ENCODE data around the gene DTX1.

DTX1 gene

GRCh38 chr12:113051759-113052158, 4.8 kb upstream of the DTX1 start:
- in situ Hi-C loops (cut with HindIII; ENCODE audit: low sequenced_read_pairs) = no loop called here
- no peak for TF ChIP-seq CTCF (IDR thresholded peaks at IDR 0.05; ENCODE audit: low read depth, low read length)
- H3K4me3 ChIP-seq (ENCODE audit: low read depth, low read length) = no peak overlapping the region

GRCh38 chr12:113052326-113052725, 4.2 kb upstream of the DTX1 start:
- H3K4me3 ChIP-seq (ENCODE audit: low read depth, low read length) = no peak overlapping the region
- no peak for TF ChIP-seq CTCF (IDR thresholded peaks at IDR 0.05; ENCODE audit: low read depth, low read length)
- in situ Hi-C loops (cut with HindIII; ENCODE audit: low sequenced_read_pairs) = no loop called here
- no peak for DNase-seq (ENCODE audit: low read depth, low spot score)

More at GRCh38 chr12:113051759-113052158, 4.8 kb upstream of the DTX1 start:
- DNase-seq (ENCODE audit: low read depth, low spot score) = no peak

GRCh38 chr12:113054948-113055486, 1.5 kb upstream of the DTX1 start:
- no peak overlapping the region for H3K4me3 ChIP-seq (ENCODE audit: low read depth, low read length)
- DNase-seq (ENCODE audit: low read depth, low spot score) = no peak
- in situ Hi-C loops (cut with HindIII; ENCODE audit: low sequenced_read_pairs) = no loop called here
- no peak for TF ChIP-seq CTCF (IDR thresholded peaks at IDR 0.05; ENCODE audit: low read depth, low read length)

- no peak for DNase-seq (ENCODE audit: low read depth, low spot score)
- no peak overlapping the region for H3K4me3 ChIP-seq (ENCODE audit: low read depth, low read length)
- no peak for TF ChIP-seq CTCF (IDR thresholded peaks at IDR 0.05; ENCODE audit: low read depth, low read length)
- in situ Hi-C loops (cut with HindIII; ENCODE audit: low sequenced_read_pairs) = no loop called here
Measured at GRCh38 chr12:113055594-113056380, 743 bp upstream of the DTX1 start.

GRCh38 chr12:113056381-113056630, 224 bp upstream of the DTX1 start:
- in situ Hi-C loops (cut with HindIII; ENCODE audit: low sequenced_read_pairs) = no loop called here
- no peak for DNase-seq (ENCODE audit: low read depth, low spot score)
- H3K4me3 ChIP-seq (ENCODE audit: low read depth, low read length) = no peak overlapping the region
- TF ChIP-seq CTCF (IDR thresholded peaks at IDR 0.05; ENCODE audit: low read depth, low read length) = no peak

- in situ Hi-C loops (cut with HindIII; ENCODE audit: low sequenced_read_pairs) = no loop called here
- no peak for DNase-seq (ENCODE audit: low read depth, low spot score)
- no peak overlapping the region for H3K4me3 ChIP-seq (ENCODE audit: low read depth, low read length)
- no peak for TF ChIP-seq CTCF (IDR thresholded peaks at IDR 0.05; ENCODE audit: low read depth, low read length)
Measured at GRCh38 chr12:113057565-113058485, 1.3 kb downstream of the DTX1 start.

Data from astrocyte of the spinal cord (primary cell).